Measurements from ENCODE around the gene THAP6.

DNA sequence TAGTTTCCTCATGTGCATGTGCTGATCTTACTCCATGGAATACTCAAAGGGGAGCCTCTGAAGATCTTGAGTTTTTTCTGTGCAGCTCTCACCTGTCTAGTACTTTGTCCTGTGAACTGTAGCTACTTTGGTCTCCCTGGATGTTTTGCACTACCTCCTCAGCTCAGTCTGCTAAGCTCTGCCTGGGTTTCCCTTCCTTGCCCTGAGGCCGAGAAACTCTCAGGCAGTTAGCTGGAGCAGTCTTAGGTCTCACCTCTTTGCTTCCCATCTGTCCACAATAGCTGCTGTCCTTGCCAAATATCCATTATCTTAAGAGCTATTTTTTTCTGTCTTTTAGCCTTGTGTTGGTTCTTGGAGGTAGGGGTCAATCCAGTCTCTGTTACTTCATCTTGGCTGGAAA, 11.6 kb downstream of the THAP6 start:
- TF ChIP-seq, protein P1, sequence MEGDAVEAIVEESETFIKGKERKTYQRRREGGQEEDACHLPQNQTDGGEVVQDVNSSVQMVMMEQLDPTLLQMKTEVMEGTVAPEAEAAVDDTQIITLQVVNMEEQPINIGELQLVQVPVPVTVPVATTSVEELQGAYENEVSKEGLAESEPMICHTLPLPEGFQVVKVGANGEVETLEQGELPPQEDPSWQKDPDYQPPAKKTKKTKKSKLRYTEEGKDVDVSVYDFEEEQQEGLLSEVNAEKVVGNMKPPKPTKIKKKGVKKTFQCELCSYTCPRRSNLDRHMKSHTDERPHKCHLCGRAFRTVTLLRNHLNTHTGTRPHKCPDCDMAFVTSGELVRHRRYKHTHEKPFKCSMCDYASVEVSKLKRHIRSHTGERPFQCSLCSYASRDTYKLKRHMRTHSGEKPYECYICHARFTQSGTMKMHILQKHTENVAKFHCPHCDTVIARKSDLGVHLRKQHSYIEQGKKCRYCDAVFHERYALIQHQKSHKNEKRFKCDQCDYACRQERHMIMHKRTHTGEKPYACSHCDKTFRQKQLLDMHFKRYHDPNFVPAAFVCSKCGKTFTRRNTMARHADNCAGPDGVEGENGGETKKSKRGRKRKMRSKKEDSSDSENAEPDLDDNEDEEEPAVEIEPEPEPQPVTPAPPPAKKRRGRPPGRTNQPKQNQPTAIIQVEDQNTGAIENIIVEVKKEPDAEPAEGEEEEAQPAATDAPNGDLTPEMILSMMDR (IDR thresholded peaks at IDR 0.05 in 4 of 5, conservative IDR thresholded peaks at IDR 0.05 in 1 of 5): no peak
- no peak for TF ChIP-seq POLR2A (IDR thresholded peaks at IDR 0.05)
